ENCODE measurements around the gene FLRT2. TPM values are rescaled to one million over a fixed set of nuclear protein-coding genes. Genes with fewer than 3 reads are reported as not detected.
A peak's percentile ranks its signal among the peaks of the same experiment; 100 is the strongest.

Gene FLRT2
- total and polyA plus RNA-seq, 9 donors: 72.0 to 120 (median 88.9) TPM

DNA sequence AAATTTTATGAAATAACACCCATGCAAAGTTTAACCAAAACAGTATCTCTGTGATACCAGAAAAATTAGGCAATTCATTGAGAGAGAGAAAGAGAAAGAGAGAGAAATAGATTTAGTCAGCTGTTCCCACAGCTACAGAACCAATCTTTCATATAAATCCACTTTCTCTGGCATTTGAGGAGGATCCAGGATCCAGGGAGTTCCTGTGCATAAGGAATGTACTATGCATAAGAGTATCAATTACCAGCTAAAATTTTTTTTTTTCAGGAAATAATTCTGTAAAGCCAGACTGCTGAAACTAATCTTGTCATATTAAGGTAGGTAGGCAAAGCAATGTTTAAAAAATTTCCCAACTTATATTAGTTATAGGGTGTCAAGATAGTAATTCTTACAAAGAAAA lies 133.7 kb downstream of the FLRT2 start:
- Histone ChIP-seq H3K36me3 (ENCODE audit: control insufficient read depth, insufficient read depth, low read length) (no peaks in the 10 kb centered on the region), H3K9me3 (replicated peaks; ENCODE audit: control insufficient read depth, low read depth, low read length) (no peaks in the 10 kb centered on the region), H3K4me1 (ENCODE audit: control insufficient read depth, insufficient read depth, low read length) (no peaks in the 10 kb centered on the region), H3K27ac (ENCODE audit: low read length) (no peak overlapping the region), H3K4me3 (ENCODE audit: low read length) (no peak overlapping the region), H3K27me3 (ENCODE audit: control insufficient read depth, insufficient read depth, low read length) (no peaks in the 10 kb centered on the region)
- peak; percentile 31 for DNase-seq

DNA sequence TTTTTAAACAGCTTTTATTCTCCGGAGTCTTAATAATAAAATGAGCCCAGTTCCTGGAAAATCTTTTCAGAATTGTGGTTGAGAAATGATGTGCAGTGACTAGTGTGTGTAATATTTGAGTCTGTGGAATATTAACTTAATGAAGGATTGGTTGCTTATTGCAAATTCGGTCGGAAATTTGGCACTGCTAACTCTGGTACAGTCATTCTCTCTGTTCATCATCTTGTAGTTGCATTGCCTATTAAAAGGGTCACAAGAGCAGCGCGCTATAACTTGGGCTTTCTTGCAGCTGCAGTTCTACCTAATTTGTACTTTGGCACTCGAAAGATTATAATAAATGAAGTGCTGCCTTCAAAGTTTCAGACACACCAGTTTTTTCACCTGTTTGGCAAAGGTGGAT lies 146.0 kb downstream of the FLRT2 start:
- no CpG with 5 or more reads among the region's 6 CpGs for WGBS (ENCODE audit: insufficient coverage)
- DNase-seq: peak; percentile 56
- no peaks in the 10 kb centered on the region for H3K27me3 ChIP-seq (ENCODE audit: control insufficient read depth, insufficient read depth, low read length)

DNA sequence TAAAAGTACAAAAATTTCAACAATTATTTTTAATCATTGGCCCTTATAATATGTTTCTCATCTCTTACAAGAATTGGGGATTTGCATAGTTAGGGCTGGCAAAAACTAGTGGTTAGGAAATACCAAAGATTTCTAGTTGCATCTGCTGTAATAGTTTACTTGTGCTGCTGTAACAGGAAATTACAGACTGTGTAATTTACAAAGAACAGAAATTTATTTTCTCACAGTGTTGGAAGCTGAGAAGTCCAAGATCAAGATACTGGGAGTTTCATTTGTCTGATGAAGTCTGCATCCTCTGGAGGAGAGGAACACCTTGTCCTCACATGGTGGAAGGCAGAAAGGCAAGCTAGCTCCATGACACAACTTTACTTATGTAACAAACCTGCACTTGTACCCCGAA lies 157.0 kb downstream of the FLRT2 start:
- H3K27ac ChIP-seq (ENCODE audit: low read length): peak overlapping the region; percentile 9
- no CpG with 5 or more reads among the region's 1 CpG for WGBS (ENCODE audit: insufficient coverage)
- no peaks in the 10 kb centered on the region for H3K4me1 ChIP-seq (ENCODE audit: control insufficient read depth, insufficient read depth, low read length)

More for the DNA sequence above, 146.0 kb downstream of the FLRT2 start:
- no peaks in the 10 kb centered on the region for H3K36me3 ChIP-seq (ENCODE audit: control insufficient read depth, insufficient read depth, low read length)
- no peak overlapping the region for H3K4me3 ChIP-seq (ENCODE audit: low read length)
- H3K9me3 ChIP-seq (replicated peaks; ENCODE audit: control insufficient read depth, low read depth, low read length): no peaks in the 10 kb centered on the region
- H3K27ac ChIP-seq (ENCODE audit: low read length): no peak overlapping the region
- no peaks in the 10 kb centered on the region for H3K4me1 ChIP-seq (ENCODE audit: control insufficient read depth, insufficient read depth, low read length)

DNA sequence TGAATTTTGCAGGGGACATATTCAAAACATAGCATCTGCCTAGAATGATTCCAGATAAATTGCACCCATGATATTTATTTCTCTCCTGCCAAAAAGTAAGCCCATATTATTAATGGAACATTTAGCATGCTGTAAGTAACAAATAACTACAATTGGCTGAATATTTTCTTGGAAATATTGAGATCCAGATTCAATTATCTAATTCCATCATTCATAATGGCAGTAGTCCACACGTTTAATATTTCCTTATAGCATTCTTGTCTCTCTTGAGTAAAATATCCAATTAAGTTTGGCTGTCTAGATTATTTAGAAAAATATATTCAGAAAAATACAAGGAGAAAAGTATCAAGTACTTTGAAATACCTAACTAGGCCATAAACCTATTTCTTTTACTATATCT lies 157.5 kb downstream of the FLRT2 start:
- no peaks in the 10 kb centered on the region for H3K9me3 ChIP-seq (replicated peaks; ENCODE audit: control insufficient read depth, low read depth, low read length)
- no peak overlapping the region for H3K27ac ChIP-seq (ENCODE audit: low read length)
- H3K36me3 ChIP-seq (ENCODE audit: control insufficient read depth, insufficient read depth, low read length): no peaks in the 10 kb centered on the region
- no peak overlapping the region for H3K4me3 ChIP-seq (ENCODE audit: low read length)
- no CpG with 5 or more reads among the region's 1 CpG for WGBS (ENCODE audit: insufficient coverage)
- H3K27me3 ChIP-seq (ENCODE audit: control insufficient read depth, insufficient read depth, low read length): no peaks in the 10 kb centered on the region
- DNase-seq: peak; percentile 84
- H3K4me1 ChIP-seq (ENCODE audit: control insufficient read depth, insufficient read depth, low read length): no peaks in the 10 kb centered on the region

More for the DNA sequence above, 157.0 kb downstream of the FLRT2 start:
- Histone ChIP-seq H3K9me3 (replicated peaks; ENCODE audit: control insufficient read depth, low read depth, low read length) (no peaks in the 10 kb centered on the region), H3K27me3 (ENCODE audit: control insufficient read depth, insufficient read depth, low read length) (no peaks in the 10 kb centered on the region), H3K4me3 (ENCODE audit: low read length) (no peak overlapping the region), H3K36me3 (ENCODE audit: control insufficient read depth, insufficient read depth, low read length) (no peaks in the 10 kb centered on the region)
- DNase-seq: peak; percentile 39

DNA sequence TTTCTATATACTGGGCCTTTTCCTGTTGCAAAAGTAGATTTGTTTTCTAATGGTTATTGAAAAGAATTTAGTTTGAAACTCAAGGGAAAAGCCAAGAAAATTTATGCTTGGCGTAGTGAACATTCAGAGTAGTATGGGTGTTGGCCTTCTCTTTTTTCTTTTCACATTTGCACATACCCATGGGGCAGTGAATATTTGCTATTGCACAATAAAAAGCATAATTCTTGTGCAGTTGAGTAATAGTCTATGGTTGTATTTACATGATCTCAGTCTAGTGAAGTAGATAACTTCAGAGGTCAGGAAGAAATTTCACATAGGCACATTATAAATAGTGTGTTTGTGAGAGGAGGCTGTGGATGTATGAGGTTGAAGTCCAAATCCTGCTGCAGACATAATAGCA lies 158.1 kb downstream of the FLRT2 start:
- no peaks in the 10 kb centered on the region for H3K9me3 ChIP-seq (replicated peaks; ENCODE audit: control insufficient read depth, low read depth, low read length)
- H3K4me3 ChIP-seq (ENCODE audit: low read length): no peak overlapping the region
- peak; percentile 95 for DNase-seq
- H3K27ac ChIP-seq (ENCODE audit: low read length): peak overlapping the region; percentile 25
- H3K4me1 ChIP-seq (ENCODE audit: control insufficient read depth, insufficient read depth, low read length): no peaks in the 10 kb centered on the region
- H3K27me3 ChIP-seq (ENCODE audit: control insufficient read depth, insufficient read depth, low read length): no peaks in the 10 kb centered on the region
- no peaks in the 10 kb centered on the region for H3K36me3 ChIP-seq (ENCODE audit: control insufficient read depth, insufficient read depth, low read length)
- no CpG with 5 or more reads among the region's 1 CpG for WGBS (ENCODE audit: insufficient coverage)

DNA sequence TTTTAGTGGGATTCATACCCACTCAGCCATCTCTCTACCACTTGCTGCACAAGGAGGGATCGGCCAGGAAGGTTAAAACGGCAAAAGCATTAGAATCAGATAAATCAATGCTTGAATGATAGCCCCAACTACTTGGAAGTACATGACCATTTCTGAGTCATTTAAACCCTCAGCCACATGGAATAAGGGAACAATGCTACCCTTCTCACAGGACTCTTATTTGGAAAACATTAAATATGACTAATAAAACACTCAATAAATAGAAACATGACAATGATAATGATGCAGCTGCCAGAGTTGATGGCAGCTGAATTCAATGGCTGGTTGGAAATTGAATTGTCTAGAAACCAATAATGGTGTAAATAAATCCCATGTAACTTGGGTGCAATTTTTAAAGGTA lies 165.4 kb downstream of the FLRT2 start:
- no peak for DNase-seq
- Histone ChIP-seq H3K27ac (ENCODE audit: low read length) (no peak overlapping the region), H3K4me3 (ENCODE audit: low read length) (no peak overlapping the region), H3K36me3 (ENCODE audit: control insufficient read depth, insufficient read depth, low read length) (no peaks in the 10 kb centered on the region), H3K4me1 (ENCODE audit: control insufficient read depth, insufficient read depth, low read length) (no peaks in the 10 kb centered on the region), H3K27me3 (ENCODE audit: control insufficient read depth, insufficient read depth, low read length) (no peaks in the 10 kb centered on the region), H3K9me3 (replicated peaks; ENCODE audit: control insufficient read depth, low read depth, low read length) (no peaks in the 10 kb centered on the region)
- WGBS (ENCODE audit: insufficient coverage): no CpG with 5 or more reads among the region's 2 CpGs

DNA sequence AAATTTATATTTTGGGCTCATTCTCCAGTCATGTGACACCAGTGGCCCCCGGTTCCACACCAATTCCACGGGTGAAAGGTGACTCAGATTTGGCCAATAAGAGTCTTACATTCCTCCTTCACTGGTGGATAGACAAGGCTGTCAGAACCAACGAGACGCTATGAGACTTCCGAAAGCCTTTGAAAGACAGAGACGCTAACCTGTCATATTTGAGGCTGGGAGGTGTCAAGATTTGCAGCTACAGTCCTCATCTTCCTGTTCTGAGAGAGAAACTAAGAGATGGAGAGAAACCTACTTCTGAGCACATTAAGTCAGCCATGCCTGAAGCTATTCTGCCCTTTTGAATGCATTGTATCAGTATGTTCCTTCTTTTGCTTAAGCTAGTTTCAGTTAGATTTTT lies 171.2 kb downstream of the FLRT2 start:
- no peak overlapping the region for H3K4me3 ChIP-seq (ENCODE audit: low read length)
- no peaks in the 10 kb centered on the region for H3K9me3 ChIP-seq (replicated peaks; ENCODE audit: control insufficient read depth, low read depth, low read length)
- no peak overlapping the region for H3K27ac ChIP-seq (ENCODE audit: low read length)
- no peaks in the 10 kb centered on the region for H3K4me1 ChIP-seq (ENCODE audit: control insufficient read depth, insufficient read depth, low read length)
- H3K36me3 ChIP-seq (ENCODE audit: control insufficient read depth, insufficient read depth, low read length): no peaks in the 10 kb centered on the region
- no peak for DNase-seq
- H3K27me3 ChIP-seq (ENCODE audit: control insufficient read depth, insufficient read depth, low read length): no peaks in the 10 kb centered on the region
- WGBS (ENCODE audit: insufficient coverage): 86% methylated on average over 1 of the region's 6 CpGs

DNA sequence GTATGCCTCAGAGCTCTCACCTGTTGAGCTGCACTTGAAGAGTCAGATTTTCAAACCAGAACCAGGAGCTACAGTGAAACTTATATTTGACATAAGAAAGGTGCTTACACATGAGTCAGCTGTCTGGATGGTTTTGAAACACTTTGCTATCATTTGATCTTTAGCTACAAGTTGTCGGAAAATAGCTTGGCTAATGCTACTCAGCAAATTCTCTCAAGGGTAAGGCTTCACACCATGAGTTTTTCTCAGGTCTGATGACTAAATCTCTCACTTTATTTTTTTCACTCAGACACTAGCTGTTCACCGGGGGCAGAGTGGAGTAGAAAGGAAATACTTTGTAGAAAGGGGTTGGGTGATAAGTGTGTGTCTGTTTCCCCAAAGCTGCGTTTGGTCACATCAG lies 171.8 kb downstream of the FLRT2 start:
- H3K36me3 ChIP-seq (ENCODE audit: control insufficient read depth, insufficient read depth, low read length): no peaks in the 10 kb centered on the region
- H3K9me3 ChIP-seq (replicated peaks; ENCODE audit: control insufficient read depth, low read depth, low read length): no peaks in the 10 kb centered on the region
- peak; percentile 8 for DNase-seq
- WGBS (ENCODE audit: insufficient coverage): 86% methylated on average over 1 of the region's 3 CpGs
- H3K27ac ChIP-seq (ENCODE audit: low read length): no peak overlapping the region
- H3K4me1 ChIP-seq (ENCODE audit: control insufficient read depth, insufficient read depth, low read length): no peaks in the 10 kb centered on the region
- no peaks in the 10 kb centered on the region for H3K27me3 ChIP-seq (ENCODE audit: control insufficient read depth, insufficient read depth, low read length)
- no peak overlapping the region for H3K4me3 ChIP-seq (ENCODE audit: low read length)

DNA sequence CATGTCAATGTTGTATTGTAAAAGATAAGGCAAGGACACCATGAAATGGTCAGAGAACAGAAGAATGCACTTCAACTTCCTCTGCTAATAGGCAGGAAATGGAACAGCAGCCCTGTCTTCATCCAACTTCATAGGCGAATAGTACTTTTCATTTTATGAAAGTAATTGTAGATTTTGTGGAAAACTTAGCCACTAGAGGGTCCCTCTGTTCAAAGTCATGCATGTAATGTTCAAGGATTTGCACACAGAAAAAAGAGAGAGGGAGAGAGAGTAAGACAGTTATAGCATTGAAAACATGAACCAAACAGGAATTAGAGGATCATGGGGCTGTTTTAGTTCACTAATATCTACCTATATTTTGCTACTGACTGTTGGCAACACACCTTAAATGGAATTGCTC lies 172.2 kb downstream of the FLRT2 start:
- Histone ChIP-seq H3K36me3 (ENCODE audit: control insufficient read depth, insufficient read depth, low read length) (no peaks in the 10 kb centered on the region), H3K4me1 (ENCODE audit: control insufficient read depth, insufficient read depth, low read length) (no peaks in the 10 kb centered on the region), H3K9me3 (replicated peaks; ENCODE audit: control insufficient read depth, low read depth, low read length) (no peaks in the 10 kb centered on the region), H3K27ac (ENCODE audit: low read length) (no peak overlapping the region), H3K27me3 (ENCODE audit: control insufficient read depth, insufficient read depth, low read length) (no peaks in the 10 kb centered on the region), H3K4me3 (ENCODE audit: low read length) (no peak overlapping the region)
- WGBS (ENCODE audit: insufficient coverage): no CpG with 5 or more reads among the region's 1 CpG
- peak; percentile 59 for DNase-seq

DNA sequence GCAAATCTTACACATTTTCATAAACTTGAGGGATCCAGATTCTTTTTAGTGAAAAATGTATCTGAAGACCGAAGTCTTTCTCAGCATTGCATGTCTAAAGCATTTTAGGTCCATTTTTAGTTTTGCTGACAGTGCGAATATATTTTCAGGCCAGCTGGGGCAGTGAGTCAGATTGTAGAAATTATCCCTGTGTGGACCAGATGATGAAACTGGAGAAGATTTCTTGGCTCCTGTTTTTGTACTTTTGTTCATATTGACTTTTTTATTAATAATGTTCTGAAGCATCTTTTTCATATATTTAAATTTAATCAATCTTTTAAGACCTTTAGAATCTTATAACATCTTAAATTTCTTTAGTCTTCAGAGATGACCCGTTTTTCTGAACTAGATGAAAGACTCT lies 173.1 kb downstream of the FLRT2 start:
- H3K4me1 ChIP-seq (ENCODE audit: control insufficient read depth, insufficient read depth, low read length): no peaks in the 10 kb centered on the region
- no peaks in the 10 kb centered on the region for H3K36me3 ChIP-seq (ENCODE audit: control insufficient read depth, insufficient read depth, low read length)
- H3K9me3 ChIP-seq (replicated peaks; ENCODE audit: control insufficient read depth, low read depth, low read length): no peaks in the 10 kb centered on the region
- no peaks in the 10 kb centered on the region for H3K27me3 ChIP-seq (ENCODE audit: control insufficient read depth, insufficient read depth, low read length)
- 10% methylated on average over 2 of the region's 3 CpGs for WGBS (ENCODE audit: insufficient coverage)
- H3K4me3 ChIP-seq (ENCODE audit: low read length): no peak overlapping the region
- DNase-seq: peak; percentile 92
- H3K27ac ChIP-seq (ENCODE audit: low read length): peak overlapping the region; percentile 62

Data from muscle of leg (tissue), 11 donors.